Measurements from ENCODE around the gene TEX13D. TPM values are rescaled to one million over a fixed set of nuclear protein-coding genes. Genes with fewer than 3 reads are reported as not detected.

The TEX13D gene
- total and polyA plus RNA-seq, 3 experiments from 2014 or later, result 0.29 to 0.46 TPM; not detected in 1

DNA sequence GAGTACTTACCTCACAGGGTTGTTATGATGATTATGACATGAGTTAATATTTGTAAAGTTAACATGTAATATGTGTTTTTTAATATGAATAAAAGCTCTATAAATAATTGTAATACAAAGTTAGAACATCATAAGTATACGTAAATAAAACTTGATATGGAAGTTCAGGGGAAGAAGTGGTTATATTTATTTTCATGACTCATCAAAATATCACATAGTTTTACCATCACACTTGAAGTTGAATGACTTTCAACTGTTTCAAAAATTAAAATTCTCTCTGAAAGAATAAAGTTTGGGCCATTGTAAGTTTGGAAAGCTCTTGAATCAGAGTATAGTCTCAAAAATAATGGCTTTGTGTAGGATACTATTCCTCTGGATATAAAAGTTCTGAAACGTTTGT is 22.2 kb downstream of the TEX13D start:
- CTCF ChIA-PET, result no interaction called here
- H3K4me1 Mint-ChIP-seq, result peaks cover 55 to 73% (median 68%) of the 10 kb centered on the region in 3 donors

DNA sequence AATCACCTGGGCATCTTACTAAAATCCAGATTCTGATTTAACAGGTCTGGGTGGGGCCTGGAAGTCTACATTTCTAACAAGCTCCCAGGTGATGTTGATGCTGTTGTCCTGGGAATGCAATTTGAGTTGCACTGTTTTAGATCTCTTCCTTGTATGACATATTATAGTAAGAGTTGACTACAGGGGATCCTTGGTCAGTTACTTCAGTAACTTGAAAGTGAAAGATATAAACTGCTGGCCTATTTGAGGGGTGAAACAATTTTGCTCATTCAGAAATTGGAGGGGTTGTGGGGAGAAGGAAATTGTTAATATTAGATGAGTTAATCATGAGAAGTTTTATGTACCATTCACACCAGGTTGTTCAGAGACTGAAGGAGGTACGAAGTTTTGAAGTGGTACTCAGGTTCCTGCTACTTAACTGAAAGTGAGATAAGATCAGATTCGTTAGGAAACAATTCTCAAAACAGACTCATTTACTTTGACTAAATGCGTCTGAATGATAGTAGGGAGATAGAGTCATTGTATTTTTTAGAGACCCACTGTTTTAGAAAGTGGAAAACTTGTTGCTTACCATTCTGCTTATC is 26.4 kb downstream of the TEX13D start:
- Histone ChIP-seq H3K4me3 (ENCODE audit: low read length) (no peak overlapping the region), H3K9me3 (ENCODE audit: low read length) (no peaks in the 10 kb centered on the region), H3K27me3 (ENCODE audit: insufficient read depth, low read length, poor library complexity, severe bottlenecking) (no peaks in the 10 kb centered on the region), H3K27ac (ENCODE audit: low read depth, low read length) (no peak overlapping the region), H3K36me3 (ENCODE audit: insufficient read depth, low read length) (no peaks in the 10 kb centered on the region), H3K4me1 (ENCODE audit: insufficient read depth, low read length) (peaks cover 24% of the 10 kb centered on the region)
- Mint-ChIP-seq H3K27me3 (no peaks in the 10 kb centered on the region), H3K27ac (peak overlapping the region; percentile 0 to 90 (median 84)), H3K9me3 (no peaks in the 10 kb centered on the region), H3K4me3 (peak overlapping the region; percentile 55 to 86 (median 70)), H3K4me1 (peaks cover 58 to 71% (median 65%) of the 10 kb centered on the region in 3 donors), H3K36me3 (peaks cover 0 to 32% (median 5%) of the 10 kb centered on the region in 3 donors)
- peak in 2 of 5 donors; percentile 27 for DNase-seq
- CTCF ChIA-PET, result interaction anchor here (1.2 kb wide), 1 partner anchor 13 kb away, joined by 3 read pairs; no protein-coding TSS in a partner anchor
- POLR2A ChIA-PET, result no interaction called here

More for the DNA sequence above, 22.2 kb downstream of the TEX13D start:
- Mint-ChIP-seq H3K9me3 (no peaks in the 10 kb centered on the region), H3K36me3 (peaks cover 1 to 27% (median 4%) of the 10 kb centered on the region in 3 donors), H3K4me3 (peak overlapping the region; percentile 46 to 84 (median 74)), H3K27me3 (no peaks in the 10 kb centered on the region), H3K27ac (peak overlapping the region; percentile 49 to 90 (median 70))
- no peaks in the 10 kb centered on the region for H3K9me3 ChIP-seq (ENCODE audit: low read length)
- H3K4me3 ChIP-seq (ENCODE audit: low read length), result no peak overlapping the region
- no peak overlapping the region for H3K27ac ChIP-seq (ENCODE audit: low read depth, low read length)
- DNase-seq, result no peak
- H3K4me1 ChIP-seq (ENCODE audit: insufficient read depth, low read length), result peaks cover 6% of the 10 kb centered on the region
- POLR2A ChIA-PET, result interaction anchor here (0.5 to 0.6 kb wide), 2 partner anchors 22 to 262 kb away, joined by 3 to 4 read pairs; no protein-coding TSS in a partner anchor
- H3K36me3 ChIP-seq (ENCODE audit: insufficient read depth, low read length), result no peaks in the 10 kb centered on the region
- no peaks in the 10 kb centered on the region for H3K27me3 ChIP-seq (ENCODE audit: insufficient read depth, low read length, poor library complexity, severe bottlenecking)

DNA sequence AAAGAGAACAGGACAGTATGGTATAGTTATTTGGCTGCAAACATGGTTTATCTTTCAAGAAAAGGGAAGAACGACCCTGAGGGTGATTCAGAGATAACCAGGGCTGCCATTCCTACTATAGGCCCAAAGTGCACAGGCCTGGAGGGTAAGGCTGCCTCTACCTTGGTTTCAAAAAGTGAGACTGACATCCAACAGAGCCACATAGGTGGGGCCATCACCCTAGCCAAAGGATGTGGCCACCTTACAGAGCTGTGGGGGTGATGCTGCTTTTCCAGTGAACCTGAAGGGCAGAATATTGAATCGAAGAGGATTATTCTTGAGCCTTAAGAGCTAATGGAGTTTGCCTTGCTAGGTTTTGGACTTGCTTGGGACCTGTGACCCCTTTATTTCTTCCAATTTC is 29.6 kb downstream of the TEX13D start:
- ChIA-PET CTCF (no interaction called here), POLR2A (interaction anchor here (1.0 kb wide), 2 partner anchors 15 to 136 kb away, joined by 3 to 9 read pairs; no protein-coding TSS in a partner anchor)
- Histone ChIP-seq H3K4me3 (ENCODE audit: low read length) (peak overlapping the region; percentile 15), H3K4me1 (ENCODE audit: insufficient read depth, low read length) (peaks cover 23% of the 10 kb centered on the region), H3K36me3 (ENCODE audit: insufficient read depth, low read length) (no peaks in the 10 kb centered on the region), H3K27me3 (ENCODE audit: insufficient read depth, low read length, poor library complexity, severe bottlenecking) (no peaks in the 10 kb centered on the region), H3K27ac (ENCODE audit: low read depth, low read length) (no peak overlapping the region), H3K9me3 (ENCODE audit: low read length) (no peaks in the 10 kb centered on the region)
- Mint-ChIP-seq H3K9me3 (no peaks in the 10 kb centered on the region), H3K27ac (peak overlapping the region; percentile 0 to 93 (median 54)), H3K36me3 (peaks cover 0 to 37% (median 5%) of the 10 kb centered on the region in 3 donors), H3K4me3 (peak overlapping the region; percentile 26 to 65 (median 55)), H3K27me3 (no peaks in the 10 kb centered on the region), H3K4me1 (peaks cover 57 to 72% (median 66%) of the 10 kb centered on the region in 3 donors)
- peak in 2 of 5 donors; percentile 3 to 53 for DNase-seq

DNA sequence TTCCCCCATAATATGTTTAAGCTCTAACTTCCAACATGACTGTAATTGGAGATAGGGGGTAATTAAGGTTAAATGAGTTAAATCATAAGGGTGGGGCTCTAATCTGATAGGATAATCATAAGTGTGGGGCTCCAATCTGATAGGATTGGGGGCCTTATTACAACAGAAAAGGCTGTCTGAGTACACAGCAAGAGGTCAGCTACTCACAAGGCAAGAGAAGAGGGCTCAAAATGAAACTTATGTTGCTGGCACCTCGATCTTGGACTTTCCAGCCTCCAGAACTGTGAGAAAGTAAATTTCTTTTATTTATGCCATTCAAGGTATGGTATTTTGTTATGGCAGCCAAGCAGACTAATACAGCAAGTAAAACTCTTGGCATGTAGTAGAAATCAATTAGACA is 30.3 kb downstream of the TEX13D start:
- Histone ChIP-seq H3K27ac (ENCODE audit: low read depth, low read length) (no peak overlapping the region), H3K36me3 (ENCODE audit: insufficient read depth, low read length) (no peaks in the 10 kb centered on the region), H3K9me3 (ENCODE audit: low read length) (no peaks in the 10 kb centered on the region), H3K4me1 (ENCODE audit: insufficient read depth, low read length) (peaks cover 23% of the 10 kb centered on the region), H3K4me3 (ENCODE audit: low read length) (peak overlapping the region; percentile 15), H3K27me3 (ENCODE audit: insufficient read depth, low read length, poor library complexity, severe bottlenecking) (no peaks in the 10 kb centered on the region)
- CTCF ChIA-PET, result no interaction called here
- no peaks in the 10 kb centered on the region for H3K27me3 Mint-ChIP-seq
- no peak for DNase-seq
- H3K27ac Mint-ChIP-seq, result peak overlapping the region; percentile 27 to 93 (median 64)
- POLR2A ChIA-PET, result interaction anchor here (1.0 to 1.1 kb wide), 3 partner anchors 15 to 137 kb away, joined by 3 to 9 read pairs (median 3); no protein-coding TSS in a partner anchor
- peak overlapping the region; percentile 26 to 65 (median 57) for H3K4me3 Mint-ChIP-seq
- no peaks in the 10 kb centered on the region for H3K9me3 Mint-ChIP-seq
- H3K36me3 Mint-ChIP-seq, result peaks cover 0 to 42% (median 5%) of the 10 kb centered on the region in 3 donors
- peaks cover 57 to 72% (median 65%) of the 10 kb centered on the region in 3 donors for H3K4me1 Mint-ChIP-seq

DNA sequence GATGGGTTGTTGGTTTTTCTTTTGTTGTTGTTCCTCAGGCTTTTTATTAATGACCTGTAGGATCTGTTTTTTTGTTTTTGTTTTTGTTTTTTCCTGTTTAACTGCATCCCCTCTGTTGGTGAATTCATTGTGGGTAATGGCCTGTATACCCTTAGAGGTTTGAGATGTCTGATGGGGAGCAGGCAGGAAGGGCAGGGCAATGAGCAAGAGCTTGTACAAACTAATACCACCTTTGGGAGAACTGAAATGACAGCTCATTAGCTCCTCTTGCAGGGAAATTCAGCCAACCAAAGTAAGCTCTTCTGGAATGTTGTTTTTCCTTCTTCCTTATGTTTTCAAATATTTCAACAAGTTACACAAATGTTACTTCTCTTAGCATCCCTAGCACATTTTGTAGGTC is 37.3 kb downstream of the TEX13D start:
- H3K9me3 Mint-ChIP-seq, result no peaks in the 10 kb centered on the region
- DNase-seq, result no peak
- POLR2A ChIA-PET, result no interaction called here
- peaks cover 0 to 73% (median 7%) of the 10 kb centered on the region in 3 donors for H3K36me3 Mint-ChIP-seq
- no peak overlapping the region for H3K27ac ChIP-seq (ENCODE audit: low read depth, low read length)
- H3K27me3 Mint-ChIP-seq, result no peaks in the 10 kb centered on the region
- no peaks in the 10 kb centered on the region for H3K27me3 ChIP-seq (ENCODE audit: insufficient read depth, low read length, poor library complexity, severe bottlenecking)
- H3K27ac Mint-ChIP-seq, result peak overlapping the region; percentile 21 to 83 (median 76)
- H3K4me3 ChIP-seq (ENCODE audit: low read length), result no peak overlapping the region
- no peaks in the 10 kb centered on the region for H3K9me3 ChIP-seq (ENCODE audit: low read length)
- H3K36me3 ChIP-seq (ENCODE audit: insufficient read depth, low read length), result peaks cover 5% of the 10 kb centered on the region
- CTCF ChIA-PET, result no interaction called here
- peak overlapping the region in 5 of 7 donors; percentile 2 to 58 (median 12) for H3K4me3 Mint-ChIP-seq
- peaks cover 50 to 75% (median 61%) of the 10 kb centered on the region in 3 donors for H3K4me1 Mint-ChIP-seq
- peaks cover 6% of the 10 kb centered on the region for H3K4me1 ChIP-seq (ENCODE audit: insufficient read depth, low read length)

DNA sequence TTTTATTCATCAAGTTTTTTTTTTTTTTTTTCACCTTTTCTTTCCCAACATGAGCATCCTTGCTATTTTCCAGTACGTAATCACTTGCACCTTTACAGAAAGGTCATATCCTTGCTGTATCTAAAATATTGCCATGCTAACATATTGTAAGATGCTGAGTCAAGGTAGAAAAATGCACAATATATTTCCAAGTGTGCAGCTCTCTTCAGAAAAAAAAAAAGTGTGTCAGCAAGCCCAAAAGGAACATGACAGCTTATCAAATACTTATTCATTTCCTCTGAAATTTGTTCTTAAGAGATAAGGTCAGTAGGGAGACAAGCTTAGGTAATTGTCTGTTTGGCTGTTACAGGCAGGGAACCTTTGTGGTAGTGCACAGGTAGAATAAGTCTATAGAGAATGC is 40.9 kb downstream of the TEX13D start:
- no peaks in the 10 kb centered on the region for H3K9me3 ChIP-seq (ENCODE audit: low read length)
- Mint-ChIP-seq H3K4me3 (no peak overlapping the region), H3K27ac (peak overlapping the region in 7 of 8 donors; percentile 10 to 69 (median 47)), H3K36me3 (peaks cover 0 to 55% (median 9%) of the 10 kb centered on the region in 3 donors), H3K9me3 (no peaks in the 10 kb centered on the region), H3K4me1 (peaks cover 32 to 63% (median 57%) of the 10 kb centered on the region in 3 donors), H3K27me3 (no peaks in the 10 kb centered on the region)
- DNase-seq, result no peak
- no peaks in the 10 kb centered on the region for H3K27me3 ChIP-seq (ENCODE audit: insufficient read depth, low read length, poor library complexity, severe bottlenecking)
- H3K36me3 ChIP-seq (ENCODE audit: insufficient read depth, low read length), result peaks cover 5% of the 10 kb centered on the region
- H3K4me1 ChIP-seq (ENCODE audit: insufficient read depth, low read length), result peaks cover 6% of the 10 kb centered on the region
- H3K4me3 ChIP-seq (ENCODE audit: low read length), result no peak overlapping the region
- ChIA-PET POLR2A (interaction anchor here (0.5 kb wide), 1 partner anchor 145 kb away, joined by 4 read pairs; no protein-coding TSS in a partner anchor), CTCF (no interaction called here)
- no peak overlapping the region for H3K27ac ChIP-seq (ENCODE audit: low read depth, low read length)

DNA sequence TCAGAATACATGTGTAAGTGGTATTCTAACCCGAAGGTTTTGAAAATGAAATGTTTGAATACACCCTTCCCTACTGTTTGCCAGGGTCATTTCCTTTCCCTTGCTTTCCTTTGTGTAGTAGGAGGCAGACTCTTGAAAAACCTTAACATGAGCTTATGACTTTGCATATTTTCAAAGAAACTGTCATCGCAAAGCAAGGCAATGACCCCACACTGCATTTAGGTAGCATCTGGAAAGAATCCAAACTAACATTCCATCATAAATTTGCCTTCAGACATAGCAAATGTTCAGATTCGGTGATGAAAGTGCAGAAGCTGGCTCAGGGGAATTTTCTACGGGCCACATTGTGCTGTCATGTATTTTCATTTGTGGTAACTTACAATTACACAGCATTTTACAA is 46.2 kb downstream of the TEX13D start:
- H3K4me1 Mint-ChIP-seq, result peaks cover 12 to 58% (median 46%) of the 10 kb centered on the region in 3 donors
- H3K9me3 Mint-ChIP-seq, result no peaks in the 10 kb centered on the region
- H3K27me3 Mint-ChIP-seq, result peaks cover 0 to 2% of the 10 kb centered on the region in 2 donors
- no peak overlapping the region for H3K4me3 Mint-ChIP-seq
- Histone ChIP-seq H3K27ac (ENCODE audit: low read depth, low read length) (no peak overlapping the region), H3K4me1 (ENCODE audit: insufficient read depth, low read length) (no peaks in the 10 kb centered on the region), H3K27me3 (ENCODE audit: insufficient read depth, low read length, poor library complexity, severe bottlenecking) (no peaks in the 10 kb centered on the region), H3K4me3 (ENCODE audit: low read length) (no peak overlapping the region), H3K9me3 (ENCODE audit: low read length) (no peaks in the 10 kb centered on the region), H3K36me3 (ENCODE audit: insufficient read depth, low read length) (no peaks in the 10 kb centered on the region)
- POLR2A ChIA-PET, result no interaction called here
- DNase-seq, result no peak
- peaks cover 0 to 50% (median 10%) of the 10 kb centered on the region in 3 donors for H3K36me3 Mint-ChIP-seq
- H3K27ac Mint-ChIP-seq, result peak overlapping the region in 1 of 8 donors; percentile 66
- CTCF ChIA-PET, result no interaction called here

DNA sequence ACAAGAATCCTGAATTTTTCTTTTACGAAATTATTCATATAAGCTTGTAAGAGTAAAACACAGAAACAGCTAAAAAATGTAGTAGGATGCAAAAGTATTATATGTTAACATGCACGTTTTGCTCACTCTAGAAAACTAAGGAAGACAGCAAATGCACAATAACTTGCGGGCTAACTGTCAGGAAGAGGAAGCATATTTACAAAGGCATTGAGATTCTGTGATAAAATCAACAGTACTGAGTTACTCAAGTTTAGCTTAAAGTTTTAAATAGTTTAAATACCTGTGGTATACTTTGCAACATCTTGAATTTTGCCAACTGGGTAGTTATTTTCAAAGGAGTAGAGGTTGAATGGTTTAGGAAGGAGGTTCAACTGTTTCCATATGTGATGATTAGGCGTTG is 50.9 kb downstream of the TEX13D start:
- Histone ChIP-seq H3K27ac (ENCODE audit: low read depth, low read length) (no peak overlapping the region), H3K4me1 (ENCODE audit: insufficient read depth, low read length) (no peaks in the 10 kb centered on the region), H3K4me3 (ENCODE audit: low read length) (no peak overlapping the region), H3K27me3 (ENCODE audit: insufficient read depth, low read length, poor library complexity, severe bottlenecking) (no peaks in the 10 kb centered on the region), H3K9me3 (ENCODE audit: low read length) (no peaks in the 10 kb centered on the region), H3K36me3 (ENCODE audit: insufficient read depth, low read length) (peaks cover 5% of the 10 kb centered on the region)
- no peaks in the 10 kb centered on the region for H3K9me3 Mint-ChIP-seq
- CTCF ChIA-PET, result interaction anchor here (1.3 kb wide), 1 partner anchor 172 kb away, joined by 4 read pairs; no protein-coding TSS in a partner anchor
- DNase-seq, result no peak
- peak overlapping the region in 2 of 8 donors; percentile 19 to 93 for H3K27ac Mint-ChIP-seq
- peaks cover 6 to 44% (median 24%) of the 10 kb centered on the region in 3 donors for H3K4me1 Mint-ChIP-seq
- POLR2A ChIA-PET, result no interaction called here
- no peak overlapping the region for H3K4me3 Mint-ChIP-seq
- H3K36me3 Mint-ChIP-seq, result peaks cover 0 to 69% (median 11%) of the 10 kb centered on the region in 3 donors
- peaks cover 0 to 8% of the 10 kb centered on the region in 2 donors for H3K27me3 Mint-ChIP-seq
